GM19238 (cell line): ENCODE results near the gene MNX1.

Experiments used
- DNase-seq: peaks from one replicate; pipeline ENCODE4 v3.0.0; 2011; ENCODE audit warnings: low spot score; ENCODE audit not compliant: insufficient read length

MNX1 gene

GRCh38 chr7:157002819-157003421 lies 7.5 kb downstream of the MNX1 start:
- DNase-seq, result no peak

- no peak for DNase-seq
Measured at GRCh38 chr7:157001920-157002818, 8.3 kb downstream of the MNX1 start.

DNA sequence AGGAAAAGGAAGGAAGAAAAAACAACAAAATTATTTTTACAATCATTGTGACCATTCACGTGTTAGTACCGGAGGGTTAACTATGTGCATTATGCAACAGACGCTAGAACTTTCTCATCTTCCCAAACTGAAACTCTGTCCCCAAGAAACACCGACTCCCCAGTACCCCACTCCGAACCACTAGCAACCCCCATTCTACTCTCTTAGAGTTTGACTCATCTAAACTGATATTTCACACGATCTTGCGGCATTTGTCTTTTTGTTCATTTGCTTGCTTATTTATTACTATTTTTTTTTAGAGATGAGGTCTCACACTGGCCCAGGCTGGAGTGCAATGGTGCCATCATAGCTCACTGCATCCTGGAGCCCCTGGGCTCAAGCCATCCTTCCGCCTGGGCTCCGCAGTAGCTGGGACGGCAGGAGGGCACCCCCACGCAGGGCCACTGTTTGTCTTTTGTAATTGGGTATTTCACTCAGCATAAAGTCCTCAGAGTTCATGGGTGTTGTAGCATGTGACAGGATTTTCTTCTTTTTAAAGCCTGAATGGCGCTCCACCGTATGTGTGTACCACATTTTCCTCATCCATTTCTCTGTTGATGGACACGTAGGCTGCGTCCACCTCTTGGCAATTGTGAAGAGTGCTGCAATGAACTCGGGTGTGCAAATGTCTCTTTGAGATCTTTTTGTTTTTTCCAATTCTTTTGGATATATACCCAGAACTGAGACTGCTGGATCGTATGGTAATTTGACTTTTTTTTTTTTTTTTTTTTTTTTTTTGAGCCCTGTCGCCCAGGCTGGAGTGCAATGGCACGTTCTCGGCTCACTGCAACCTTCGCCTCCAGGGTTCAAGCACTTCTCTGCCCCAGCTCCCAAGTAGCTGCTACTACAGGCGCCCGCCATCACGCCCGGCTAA lies 9.5 kb downstream of the MNX1 start:
- DNase-seq, result no peak

DNA sequence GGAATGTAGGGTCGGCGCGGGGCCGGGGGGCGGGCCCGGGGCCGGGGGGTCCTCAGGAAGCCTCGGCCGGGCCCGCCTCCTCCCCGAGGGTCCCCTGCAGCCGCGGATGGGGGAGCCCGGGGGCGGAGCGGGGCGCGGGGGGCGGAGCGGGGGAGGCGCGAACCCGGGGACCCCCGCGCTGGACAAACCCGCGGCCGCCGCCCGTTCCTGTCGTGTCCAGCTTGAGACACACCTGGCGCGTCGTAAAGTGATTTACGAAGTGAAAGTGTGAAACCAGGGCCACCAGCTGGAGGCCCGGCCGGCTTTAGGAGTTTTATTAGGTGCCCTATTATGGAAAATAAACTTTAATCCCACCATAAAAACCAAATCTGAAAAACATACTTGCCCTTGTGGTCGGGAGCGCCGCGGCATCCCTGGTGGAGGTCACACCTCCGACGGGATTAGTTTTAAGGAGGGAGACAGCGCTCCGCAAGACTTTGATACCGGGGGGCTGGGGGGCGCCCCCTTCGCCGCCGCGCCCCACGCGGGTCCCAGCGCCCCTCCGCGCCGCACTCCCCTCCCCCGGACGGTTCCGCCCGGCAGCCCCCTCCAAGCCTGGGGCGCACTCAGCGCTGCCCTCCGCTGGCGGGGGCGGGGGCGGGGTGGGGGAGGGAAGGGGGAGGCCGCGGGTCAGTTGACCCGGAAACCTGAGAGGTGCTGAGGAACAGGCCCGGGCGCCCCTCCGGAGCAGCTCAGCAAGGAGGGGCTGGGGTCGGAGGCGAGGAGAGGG lies 10.3 kb downstream of the MNX1 start:
- DNase-seq, result no peak

DNA sequence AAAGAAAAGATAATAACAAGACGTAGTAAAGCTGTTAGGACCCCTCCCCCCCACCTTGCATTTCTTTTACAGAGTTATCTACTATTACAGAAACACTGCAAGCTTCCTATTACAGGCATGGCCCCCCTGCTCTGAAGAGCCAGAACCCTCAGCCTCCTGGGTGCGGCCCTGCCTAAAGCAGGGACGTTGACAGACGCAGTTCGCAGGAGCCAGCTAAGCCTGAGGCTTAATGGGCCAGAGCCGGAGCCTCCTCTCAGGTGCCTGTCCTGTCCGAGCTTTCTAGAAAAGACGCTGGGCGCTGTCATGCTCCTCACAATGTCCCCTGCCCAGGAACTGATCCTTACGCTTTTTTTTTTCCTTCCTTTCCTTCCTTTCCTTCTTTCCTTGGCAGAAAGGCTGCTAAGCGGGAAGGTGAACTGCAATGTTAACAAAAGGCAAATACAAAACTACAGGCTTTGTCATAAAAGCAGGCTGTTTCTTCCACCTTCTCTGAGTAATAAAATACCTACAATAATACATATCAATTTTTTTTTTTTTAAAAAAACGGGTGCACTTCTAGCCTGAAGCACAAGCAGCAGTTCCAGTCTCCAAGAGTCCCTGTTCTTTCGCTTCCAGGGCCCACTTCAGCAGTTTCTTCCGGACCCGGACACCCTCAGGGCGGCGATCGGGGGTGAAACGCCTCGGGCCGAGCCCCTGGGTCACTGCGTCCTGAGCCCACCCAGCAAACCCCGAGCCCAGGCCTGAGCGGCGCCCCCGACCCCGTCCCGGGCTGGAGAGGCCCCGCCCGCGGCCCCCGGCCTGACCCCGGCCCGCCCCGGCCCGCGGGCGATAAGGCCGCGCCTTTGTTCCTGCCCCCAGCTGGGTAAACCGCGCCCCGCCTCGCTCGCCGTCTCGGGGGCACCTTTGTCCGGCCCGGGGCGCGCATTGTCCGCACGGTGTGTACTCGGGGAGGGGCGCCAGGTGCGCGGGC lies 11.2 kb downstream of the MNX1 start:
- no peak for DNase-seq

DNA sequence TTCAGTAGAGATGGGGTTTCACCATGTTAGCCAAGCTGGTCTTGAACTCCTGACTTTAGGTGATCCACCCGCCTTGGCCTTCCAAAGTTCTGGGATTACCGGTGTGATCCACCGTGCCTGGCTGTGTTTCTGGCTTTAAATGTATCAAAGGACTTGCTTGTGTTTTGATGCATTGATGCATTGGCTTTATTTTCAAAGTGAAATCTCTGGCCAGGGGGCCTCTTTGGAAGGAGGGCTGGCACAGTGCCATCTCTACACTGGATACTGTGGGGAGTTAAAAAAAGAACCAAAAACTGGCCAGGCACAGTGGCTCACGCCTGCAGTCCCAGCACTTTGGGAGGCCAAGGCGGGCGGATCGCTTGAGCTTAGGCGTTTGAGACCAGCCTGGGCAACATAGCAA lies 16.0 kb downstream of the MNX1 start:
- no peak for DNase-seq

DNA sequence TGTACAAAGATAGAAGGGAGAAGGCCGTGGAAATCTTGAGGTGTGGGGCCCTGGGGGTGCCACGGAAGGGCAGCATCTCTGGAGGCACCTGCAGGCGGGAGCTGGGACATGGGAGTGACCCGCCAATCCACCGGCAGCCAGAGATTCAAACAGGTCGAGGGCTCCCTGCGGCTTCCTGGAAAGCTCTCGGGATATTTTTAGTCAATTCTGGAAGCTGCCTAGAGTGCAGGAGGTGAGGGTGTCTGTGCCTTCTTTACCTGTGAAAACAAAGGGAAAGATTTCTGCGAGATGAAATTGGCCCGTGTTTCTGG lies 16.6 kb downstream of the MNX1 start:
- DNase-seq, result no peak

GRCh38 chr7:156993021-156993924 lies 17.2 kb downstream of the MNX1 start:
- DNase-seq, result no peak

GRCh38 chr7:156989766-156990535 lies 20.5 kb downstream of the MNX1 start:
- DNase-seq, result no peak

GRCh38 chr7:156988343-156989185 lies 21.9 kb downstream of the MNX1 start:
- DNase-seq, result no peak

DNA sequence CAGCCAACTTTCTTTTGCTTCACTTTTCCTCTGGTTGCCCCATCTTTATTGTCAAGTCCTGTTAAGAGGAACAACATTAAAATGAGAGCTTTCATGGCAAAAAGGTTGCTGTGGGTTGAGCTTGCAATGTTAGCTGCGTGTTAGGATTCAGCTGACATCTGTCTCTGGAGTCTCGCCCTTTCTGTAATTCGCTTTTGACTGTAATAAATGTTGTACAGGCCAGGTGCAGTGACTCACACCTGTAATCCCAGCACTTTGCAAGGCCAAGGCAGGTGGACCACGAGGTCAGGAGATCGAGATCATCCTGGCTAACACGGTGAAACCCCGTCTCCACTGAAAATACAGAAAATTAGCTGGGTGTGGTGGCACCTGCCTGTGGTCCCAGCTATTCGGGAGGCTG lies 24.1 kb downstream of the MNX1 start:
- DNase-seq, result no peak

GRCh38 chr7:156985101-156985992 lies 25.1 kb downstream of the MNX1 start:
- DNase-seq, result no peak

- DNase-seq, result no peak
Measured at GRCh38 chr7:156984174-156984891, 26.1 kb downstream of the MNX1 start.

GRCh38 chr7:156979711-156980110 lies 30.8 kb downstream of the MNX1 start:
- DNase-seq, result no peak

DNA sequence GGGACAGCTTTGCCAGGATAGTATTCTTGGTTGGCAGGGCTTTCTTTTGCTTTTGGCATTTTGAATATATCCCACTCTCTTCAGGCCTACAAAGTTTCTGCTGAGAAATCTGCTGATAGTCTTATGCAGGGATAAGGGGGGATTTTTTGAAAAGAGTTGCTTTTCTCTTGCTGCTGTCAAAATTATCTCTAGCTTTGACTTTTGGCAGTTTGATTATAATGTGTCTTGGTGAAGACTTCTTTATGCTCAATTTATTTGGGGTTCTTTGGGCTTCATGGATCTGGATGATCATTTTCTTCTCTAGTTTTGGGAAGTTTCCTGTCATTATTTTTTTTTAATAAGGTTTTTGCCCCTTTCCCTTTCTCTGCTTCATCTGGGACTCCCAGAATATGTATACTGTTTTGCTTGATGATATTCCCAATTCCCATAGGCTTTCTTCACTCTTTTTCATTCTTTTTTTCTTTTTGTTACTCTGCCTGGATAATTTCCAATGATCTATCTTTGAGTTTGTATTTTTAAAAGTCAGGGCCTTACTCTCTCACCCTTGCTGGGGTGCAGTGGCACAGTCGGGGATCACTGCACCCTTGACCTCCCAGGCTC lies 31.4 kb downstream of the MNX1 start:
- DNase-seq, result no peak
